SK-N-SH treated with all-trans-retinoic acid at 6 μM for 48 hours (cell line): Measurements from ENCODE around the gene SYT12.

Source experiments
- CREB5 ChIP-seq: fragments of 250-450 bp; sonication (Bioruptor Pico); IDR thresholded peaks from 2 replicates; pipeline ENCODE4 v1.5.1; 2020; ENCODE audit warnings: low read depth, mild to moderate bottlenecking, moderate library complexity
- CSDC2 ChIP-seq: fragments of 250-450 bp; sonication (Bioruptor Pico); IDR thresholded peaks from 2 replicates; pipeline ENCODE4 v1.5.0; 2020; ENCODE audit warnings: mild to moderate bottlenecking, moderate library complexity
- GLIS3 ChIP-seq: fragments of 250-450 bp; sonication (Bioruptor Pico); IDR thresholded peaks from 2 replicates; pipeline ENCODE4 v1.5.0; 2020; ENCODE audit warnings: mild to moderate bottlenecking, moderate library complexity
- OSR1 ChIP-seq: fragments of 250-450 bp; sonication (Bioruptor Pico); IDR thresholded peaks from 2 replicates; pipeline ENCODE4 v1.8.0; 2022; ENCODE audit warnings: moderate library complexity, mild to moderate bottlenecking, inconsistent platforms
- PATZ1 ChIP-seq: fragments of 250-450 bp; sonication (Bioruptor Pico); IDR thresholded peaks from 2 replicates; pipeline ENCODE4 v1.8.0; 2020; ENCODE audit warnings: mild to moderate bottlenecking, moderate library complexity, borderline replicate concordance
- POU6F1 ChIP-seq: fragments of 250-450 bp; sonication (Bioruptor Pico); IDR thresholded peaks from 2 replicates; pipeline ENCODE4 v1.8.0; 2021; ENCODE audit warnings: low read depth, mild to moderate bottlenecking, moderate library complexity, borderline replicate concordance
- SNAI2 ChIP-seq: fragments of 250-450 bp; sonication (Bioruptor Pico); IDR thresholded peaks from 2 replicates; pipeline ENCODE4 v1.5.0; 2020; ENCODE audit warnings: mild to moderate bottlenecking, moderate library complexity
- ZFP30 ChIP-seq: fragments of 450-650 bp; formaldehyde crosslinking; IDR thresholded peaks from 2 replicates; pipeline ENCODE4 v1.5.0; 2022; ENCODE audit warnings: mild to moderate bottlenecking, moderate library complexity
- ZNF565 ChIP-seq: fragments of 450-650 bp; formaldehyde crosslinking; conservative IDR thresholded peaks from 2 replicates; pipeline ENCODE4 v1.5.0; 2020; ENCODE audit warnings: low read depth, mild to moderate bottlenecking, moderate library complexity

GRCh38 chr11:66974724-66975404 is 48.1 kb upstream of the SYT12 start, which contains the start of gene C11orf86:
- no peak for TF ChIP-seq OSR1 (CRISPR knock-in tag)
- TF ChIP-seq SNAI2 (CRISPR knock-in tag): no peak
- no peak for TF ChIP-seq ZNF565 (CRISPR knock-in tag)
- TF ChIP-seq PATZ1 (CRISPR knock-in tag): no peak
- TF ChIP-seq GLIS3 (CRISPR knock-in tag): no peak
- TF ChIP-seq CSDC2 (CRISPR knock-in tag): no peak
- no peak for TF ChIP-seq POU6F1
- TF ChIP-seq CREB5 (CRISPR knock-in tag): no peak
- TF ChIP-seq ZFP30: no peak
